D341Med (cell line): Measurements from ENCODE around the gene UGDH.
"Not testable (repeated sequence)": the region's sequence is repeated elsewhere in the genome, so short reads cannot be mapped to it uniquely, and the experiment has no call there.

Experiments used
- DNase-seq: peaks from one replicate; pipeline ENCODE4 v3.0.0; 2012; ENCODE audit warnings: low spot score

Gene UGDH

DNA sequence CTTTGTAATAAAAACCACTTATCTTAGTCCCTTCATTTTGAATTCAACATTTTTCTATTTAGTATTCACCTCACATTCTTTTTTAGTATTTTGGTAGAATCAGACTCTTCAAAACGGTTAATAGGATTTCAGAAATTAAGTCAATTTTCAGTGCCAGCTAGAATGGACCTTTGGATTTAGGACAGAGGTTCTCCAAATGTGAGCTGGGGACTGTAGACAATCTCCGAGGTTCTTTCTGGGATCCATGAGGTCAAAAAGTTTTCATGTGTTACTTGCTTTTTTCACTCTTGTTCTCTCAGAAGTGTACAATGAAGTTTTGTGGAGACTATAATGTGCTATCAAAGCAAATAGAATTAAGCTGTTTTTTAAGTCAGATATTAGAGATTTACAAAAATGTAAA lies 2.3 kb upstream of the UGDH start:
- DNase-seq, result no peak

DNA sequence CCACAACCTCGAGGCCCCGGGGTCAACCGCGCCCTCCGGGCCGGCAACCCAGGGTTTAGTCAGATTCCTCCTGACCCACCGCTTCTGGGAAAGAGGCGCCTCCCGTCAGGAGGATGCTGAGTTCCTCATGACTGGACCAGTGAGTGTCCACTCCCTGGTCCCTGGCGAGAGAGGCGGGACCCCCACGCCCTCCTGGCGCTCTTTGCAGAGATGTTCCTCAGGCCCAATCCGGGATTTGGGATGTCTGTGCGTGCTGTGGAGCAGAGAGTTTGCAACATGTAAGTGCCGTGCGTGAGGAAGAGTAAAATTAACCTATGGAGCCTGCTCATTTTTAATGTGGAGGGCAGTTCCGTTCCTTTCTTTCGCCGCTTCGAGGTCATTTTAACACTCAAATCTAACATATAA lies 824 bp upstream of the UGDH start:
- DNase-seq, result no peak

DNA sequence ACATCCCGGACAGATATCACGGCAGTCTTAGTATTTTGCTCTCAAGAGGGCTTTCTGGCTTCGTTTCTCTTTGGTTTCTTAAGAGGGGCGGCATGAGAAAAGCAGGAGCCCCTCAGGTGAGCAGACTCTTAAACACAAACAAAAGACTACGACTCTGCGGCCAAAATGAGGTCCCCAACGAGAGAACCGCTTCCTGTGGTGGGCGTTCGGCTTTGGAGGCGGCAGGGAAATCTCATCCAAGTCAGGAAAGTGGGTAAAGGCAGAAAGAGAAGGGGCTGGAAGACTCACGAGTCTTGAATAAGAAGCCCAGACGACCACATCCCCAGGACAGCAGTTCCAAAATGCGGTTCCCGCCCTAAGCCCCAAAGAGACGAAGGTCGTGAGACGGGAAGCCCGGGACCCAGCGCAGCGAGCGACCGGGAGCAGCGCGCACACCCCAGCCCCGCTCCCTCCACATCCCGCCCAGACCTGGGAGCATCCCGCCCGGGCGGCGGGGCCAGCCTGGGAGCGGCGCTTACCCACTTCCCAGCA lies 409 bp downstream of the UGDH start:
- no peak for DNase-seq

DNA sequence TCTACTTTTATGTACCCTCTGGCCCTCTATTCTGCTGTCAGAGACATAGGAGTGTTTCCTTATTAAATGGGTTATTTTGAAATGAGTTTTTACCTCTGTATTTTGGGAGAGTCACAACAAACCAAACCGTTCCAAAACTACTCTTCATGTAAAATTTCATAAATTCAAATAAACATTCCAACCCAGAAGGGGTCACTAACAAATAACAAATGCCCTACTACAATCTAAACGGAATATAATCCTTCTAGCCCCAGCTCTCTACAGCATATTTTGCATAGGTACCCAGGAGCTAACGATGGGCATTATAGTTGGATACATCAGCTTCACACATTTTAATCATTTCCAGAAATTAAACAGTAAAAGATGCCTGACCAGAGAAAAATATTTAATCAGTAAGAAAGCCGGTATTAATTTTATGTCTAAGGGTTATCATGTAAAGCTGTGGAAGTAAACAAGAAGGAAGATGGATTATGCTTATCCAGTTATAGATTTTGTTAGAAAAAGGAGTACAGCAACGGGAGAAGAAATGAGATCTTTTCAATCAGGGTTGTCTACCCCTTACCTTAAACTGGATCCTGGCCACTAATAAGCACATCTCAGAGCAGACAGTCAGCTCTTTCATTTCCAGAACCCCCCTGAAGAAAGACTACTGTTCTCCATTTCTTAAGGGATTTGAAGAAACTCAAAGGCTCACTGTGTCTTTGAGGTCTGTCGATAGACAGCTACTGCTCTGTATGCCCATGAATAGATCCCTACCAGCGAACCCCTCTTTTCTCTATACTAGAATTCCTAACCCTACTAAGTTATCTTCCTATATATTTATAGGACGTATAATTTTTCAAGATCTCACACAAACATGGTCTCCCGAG lies 1.2 kb downstream of the UGDH start:
- DNase-seq, result no peak

DNA sequence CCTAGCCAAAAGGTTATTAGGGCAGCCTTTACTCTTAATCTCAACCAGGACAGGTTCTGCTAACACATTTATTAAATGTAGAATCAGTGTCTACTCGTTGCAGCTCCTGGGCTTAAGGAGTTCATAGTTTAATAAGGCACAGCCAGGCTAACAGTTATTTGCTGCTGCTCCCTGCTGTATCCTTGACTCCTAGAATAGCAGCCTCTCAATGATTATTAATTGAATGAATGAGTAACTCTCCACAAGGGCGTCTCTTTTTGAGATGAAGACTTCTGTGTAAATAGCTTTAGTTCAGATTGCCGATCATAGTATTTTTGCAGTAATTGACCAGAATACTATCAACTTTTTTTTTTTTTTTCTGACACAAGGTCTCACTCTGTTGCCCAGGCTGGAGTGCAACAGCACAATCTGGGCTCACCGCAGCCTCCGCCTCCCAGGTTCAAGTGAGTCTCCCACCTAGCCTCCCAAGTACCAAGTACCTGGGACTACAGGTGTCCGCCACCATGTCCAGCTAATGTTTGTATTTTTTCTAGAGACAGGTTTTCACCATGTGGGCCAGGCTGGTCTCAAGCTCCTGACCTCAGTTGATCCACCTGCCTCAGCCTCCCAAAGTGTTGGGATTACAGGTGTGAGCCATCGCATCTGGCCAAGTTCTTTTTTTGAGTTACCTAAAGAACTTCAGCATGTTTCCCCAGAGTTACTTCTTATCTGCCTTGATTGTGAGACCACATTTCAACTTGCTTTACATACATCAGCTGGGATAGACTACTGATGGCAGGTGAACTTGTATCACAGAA lies 2.9 kb downstream of the UGDH start:
- no peak for DNase-seq

DNA sequence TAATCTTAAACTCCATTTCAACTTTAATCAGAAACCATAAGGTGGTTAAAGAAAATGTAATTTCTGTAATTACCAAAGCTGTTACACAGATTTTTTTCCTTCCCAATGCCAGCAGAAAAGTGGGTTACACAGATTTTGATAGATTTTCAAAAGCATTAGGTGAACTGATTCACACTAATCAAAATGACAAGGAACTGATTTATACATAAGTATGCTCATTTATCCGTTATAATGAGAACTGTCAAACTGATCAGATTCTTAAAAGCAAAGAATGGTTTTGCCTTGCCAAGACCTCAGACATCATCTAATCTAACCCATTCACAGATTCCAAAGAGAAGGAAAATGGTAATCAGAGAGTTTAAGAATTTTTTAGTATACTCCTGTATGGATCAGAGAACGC lies 5.2 kb downstream of the UGDH start:
- no peak for DNase-seq

DNA sequence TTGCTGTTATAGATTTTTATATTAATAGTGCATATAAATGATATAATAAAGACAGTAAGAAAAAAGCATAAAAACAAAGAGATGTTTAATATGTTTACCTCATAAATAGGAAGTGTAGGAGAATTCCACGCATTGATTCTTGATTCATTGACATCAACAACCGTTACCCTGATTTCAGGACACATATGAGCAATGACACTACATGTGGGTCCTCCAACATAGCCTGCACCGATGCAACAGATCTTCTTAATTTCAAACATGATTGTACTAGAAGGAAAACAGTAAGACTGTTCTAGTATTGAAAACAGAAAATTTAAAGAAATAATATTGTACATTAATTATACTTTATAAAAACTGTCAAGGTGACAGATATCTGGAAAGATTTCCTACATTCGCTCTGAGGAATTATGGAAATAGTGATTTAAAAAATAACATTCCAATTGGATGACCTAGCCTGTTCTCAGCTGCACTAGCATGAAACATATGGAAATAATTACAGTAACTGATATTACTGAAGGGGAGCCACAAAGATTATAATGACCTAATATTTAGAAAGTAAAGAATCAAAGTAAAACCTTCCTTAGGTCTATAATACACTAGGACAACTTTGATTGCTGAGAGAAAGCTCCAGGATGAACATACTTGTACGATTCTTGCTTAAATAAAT lies 5.9 kb downstream of the UGDH start:
- DNase-seq, result no peak

DNA sequence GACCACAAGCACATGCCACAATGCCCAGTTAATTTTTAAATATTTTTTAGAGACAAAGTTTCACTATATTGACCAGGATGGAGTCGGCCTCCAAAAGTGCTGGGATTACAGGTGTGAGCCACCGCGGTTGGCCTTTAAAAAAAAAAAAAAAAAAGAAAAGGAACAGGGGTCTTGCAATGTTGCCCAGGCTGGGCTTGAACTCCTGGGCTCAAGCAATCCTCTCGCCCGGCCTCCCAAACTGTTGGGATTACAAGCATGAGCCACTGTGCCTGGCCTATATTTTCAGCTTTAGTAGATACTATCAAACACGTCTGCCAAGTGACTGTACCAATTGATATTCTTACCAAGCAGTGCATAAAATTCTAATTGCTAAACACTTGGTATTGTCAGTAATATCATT lies 8.8 kb downstream of the UGDH start:
- DNase-seq, result no peak

DNA sequence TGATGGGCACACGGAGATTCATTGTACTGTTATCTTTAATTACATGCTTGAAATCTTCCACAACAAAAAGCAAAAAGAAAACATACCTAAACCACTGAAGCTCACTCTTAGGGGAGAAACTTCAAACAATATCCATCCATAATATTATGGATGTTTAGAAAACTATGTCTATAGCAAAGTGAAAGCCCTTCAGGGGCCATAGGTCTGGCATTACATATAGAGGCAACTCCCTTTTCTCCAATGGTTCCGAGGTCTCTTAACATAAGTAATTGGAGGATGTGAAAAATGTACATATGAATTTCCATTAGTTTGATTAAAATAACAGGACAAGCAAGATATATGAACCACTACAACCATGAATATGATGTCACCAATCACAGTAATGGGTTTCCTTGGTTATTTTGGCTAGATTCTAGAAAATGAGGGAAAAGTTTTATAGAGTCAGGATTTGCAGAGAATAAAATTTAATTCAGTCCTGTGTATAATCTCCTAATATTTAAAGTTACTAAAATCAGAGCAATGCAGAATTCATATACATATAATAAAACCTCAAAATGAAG lies 10.8 kb downstream of the UGDH start:
- DNase-seq, result no peak

DNA sequence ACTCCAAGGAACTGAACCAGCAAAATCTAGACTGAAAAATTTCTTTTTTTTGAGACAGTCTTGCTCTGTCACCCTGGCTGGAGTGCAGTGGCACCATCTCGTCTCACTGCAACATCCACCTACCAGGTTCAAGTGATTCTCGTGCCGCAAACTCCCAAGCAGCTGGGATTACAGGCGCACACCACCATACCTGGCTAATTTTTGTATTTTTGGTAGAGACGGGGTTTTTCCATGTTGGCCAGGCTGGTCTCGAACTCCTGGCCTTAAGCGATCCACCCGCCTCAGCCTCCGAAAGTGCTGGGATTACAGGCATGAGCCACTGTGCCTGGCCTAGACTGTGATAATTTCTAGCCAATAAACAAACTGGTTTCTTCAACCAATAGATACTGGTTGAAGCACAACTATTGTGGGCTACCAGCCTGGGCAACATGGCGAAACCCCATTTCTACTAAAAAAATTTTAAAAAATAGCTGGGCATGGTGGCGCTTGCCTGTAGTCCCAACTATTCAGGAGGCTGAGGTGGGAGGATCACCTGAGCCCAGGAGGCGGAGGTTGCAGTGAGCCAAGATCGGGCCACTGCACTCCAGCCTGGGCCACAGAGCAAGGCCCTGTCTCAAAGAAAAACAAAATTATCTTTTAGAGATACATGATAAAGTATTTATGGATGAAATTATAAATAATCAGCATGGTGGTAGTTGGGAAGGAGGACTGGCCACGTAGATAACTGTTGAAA lies 11.4 kb downstream of the UGDH start:
- not testable (repeated sequence) for DNase-seq

DNA sequence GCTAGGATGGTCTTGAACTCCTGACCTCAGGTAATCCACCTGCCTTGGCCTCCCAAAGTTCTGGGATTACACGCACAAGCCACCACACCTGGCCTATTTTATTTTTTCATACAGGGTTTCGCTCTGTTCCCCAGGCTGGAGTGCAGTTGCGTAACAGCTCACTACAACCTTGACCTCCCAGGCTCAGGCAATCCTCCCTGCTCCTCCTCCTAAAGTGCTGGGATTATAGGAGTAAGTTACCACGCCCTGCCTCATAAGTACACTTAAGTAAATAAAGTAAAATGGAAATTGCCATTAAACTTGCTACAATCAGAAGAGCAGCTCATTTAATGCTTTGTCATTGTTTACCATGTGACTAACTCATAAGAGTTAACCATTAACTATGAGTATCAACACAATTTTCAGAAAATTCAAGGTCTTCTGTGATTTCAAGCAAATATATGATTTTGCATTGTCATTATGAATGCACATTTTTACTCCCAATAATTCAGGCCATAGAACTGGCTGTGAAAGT lies 12.3 kb downstream of the UGDH start:
- no peak for DNase-seq

DNA sequence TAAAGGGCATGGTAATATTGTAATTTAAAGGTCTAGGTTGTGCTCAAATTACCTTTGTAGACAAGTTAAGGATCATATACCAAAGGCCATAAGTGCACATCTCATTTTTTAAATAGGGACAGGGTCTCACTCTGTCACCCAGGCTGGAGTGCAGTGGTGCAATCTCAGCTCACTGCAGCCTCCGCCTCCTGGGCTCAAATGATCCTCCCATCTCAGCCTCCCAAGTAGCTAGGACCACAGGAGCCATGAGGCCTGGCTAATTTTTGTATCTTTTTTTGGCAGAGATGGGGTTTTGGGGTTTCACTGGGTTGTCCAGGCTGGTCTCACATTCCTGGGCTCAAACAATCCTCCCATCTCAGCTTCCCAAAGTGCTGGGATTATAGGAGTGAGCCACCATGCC lies 13.0 kb downstream of the UGDH start:
- not testable (repeated sequence) for DNase-seq

DNA sequence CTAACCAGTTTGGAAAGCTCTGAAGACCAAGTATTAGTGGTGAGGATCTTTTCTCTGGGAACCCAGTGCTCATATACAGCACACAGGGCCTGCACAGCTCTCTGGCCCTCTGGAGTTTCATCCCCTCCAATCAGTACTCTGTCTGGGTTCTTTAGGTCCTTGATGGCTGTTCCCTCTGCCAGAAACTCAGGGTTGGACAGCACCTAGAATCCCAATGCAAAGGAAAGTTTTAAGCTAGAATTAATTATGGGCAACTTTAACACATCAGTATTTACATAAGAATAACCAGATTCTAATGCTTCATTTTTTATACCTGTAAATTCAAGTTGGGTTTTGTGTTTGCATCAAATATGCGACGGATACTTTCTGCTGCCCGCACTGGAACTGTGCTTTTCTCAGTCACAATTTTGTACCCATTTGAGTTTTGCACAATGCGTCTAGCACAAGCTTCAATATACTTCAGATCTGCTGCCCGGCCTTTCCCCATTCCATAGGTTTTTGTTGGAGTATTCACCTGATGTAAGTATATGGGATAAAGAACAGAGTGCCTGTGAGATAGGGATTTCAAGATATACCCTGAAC lies 16.8 kb downstream of the UGDH start:
- DNase-seq, result no peak

DNA sequence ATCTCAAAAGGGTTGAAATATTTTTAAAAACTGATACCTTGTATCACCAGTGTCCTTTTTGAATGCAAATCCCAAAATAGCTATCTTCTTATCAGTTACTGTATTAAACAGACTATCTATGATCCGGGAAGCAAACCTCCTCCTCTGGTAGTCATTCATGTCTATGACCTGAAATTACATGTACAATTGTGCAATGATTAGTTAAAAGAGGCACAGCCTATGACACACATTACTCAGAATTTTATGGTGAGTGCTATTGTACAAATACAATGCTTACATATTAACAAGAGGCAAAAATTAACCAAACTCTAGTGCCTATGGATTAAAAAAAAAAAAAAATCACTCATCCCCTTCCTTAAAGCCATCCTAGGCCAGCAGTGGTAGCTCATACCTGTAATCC lies 21.7 kb downstream of the UGDH start:
- no peak for DNase-seq

DNA sequence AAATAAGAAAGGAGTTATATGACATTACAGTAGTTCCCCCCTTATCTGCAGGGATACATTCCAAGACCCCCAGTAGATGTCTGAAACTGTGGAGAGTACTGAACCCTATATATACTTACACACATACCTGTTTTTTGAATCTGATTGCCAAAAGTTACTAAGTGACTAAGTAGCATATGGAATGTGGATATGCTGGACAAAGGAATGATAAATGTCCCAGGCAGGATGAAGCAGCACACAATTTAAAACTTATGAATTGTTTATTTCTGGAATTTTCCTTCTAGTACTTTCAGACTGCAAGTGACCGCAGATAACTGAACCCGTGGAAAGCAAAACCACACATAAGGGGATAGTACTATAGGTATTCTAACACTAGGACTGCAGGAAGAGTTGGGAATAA lies 22.7 kb downstream of the UGDH start:
- no peak for DNase-seq

DNA sequence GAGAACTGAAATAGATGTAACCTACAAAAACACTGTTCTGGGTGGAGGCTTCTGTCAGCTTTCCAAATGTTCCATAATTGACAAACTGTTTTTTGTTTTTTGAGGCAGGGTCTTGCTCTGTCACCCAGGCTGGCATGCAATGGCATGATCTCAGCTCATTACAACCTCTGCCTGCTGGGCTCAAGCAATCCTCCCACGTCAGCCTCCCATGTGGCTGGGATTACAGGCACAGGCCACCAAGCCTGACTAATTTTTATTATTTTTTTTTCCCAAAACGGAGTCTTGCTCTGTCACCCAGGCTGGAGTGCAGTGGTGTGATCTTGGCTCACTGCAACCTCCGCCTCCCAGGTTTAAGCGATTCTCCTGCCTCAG lies 24.6 kb downstream of the UGDH start:
- DNase-seq, result not testable (repeated sequence)

DNA sequence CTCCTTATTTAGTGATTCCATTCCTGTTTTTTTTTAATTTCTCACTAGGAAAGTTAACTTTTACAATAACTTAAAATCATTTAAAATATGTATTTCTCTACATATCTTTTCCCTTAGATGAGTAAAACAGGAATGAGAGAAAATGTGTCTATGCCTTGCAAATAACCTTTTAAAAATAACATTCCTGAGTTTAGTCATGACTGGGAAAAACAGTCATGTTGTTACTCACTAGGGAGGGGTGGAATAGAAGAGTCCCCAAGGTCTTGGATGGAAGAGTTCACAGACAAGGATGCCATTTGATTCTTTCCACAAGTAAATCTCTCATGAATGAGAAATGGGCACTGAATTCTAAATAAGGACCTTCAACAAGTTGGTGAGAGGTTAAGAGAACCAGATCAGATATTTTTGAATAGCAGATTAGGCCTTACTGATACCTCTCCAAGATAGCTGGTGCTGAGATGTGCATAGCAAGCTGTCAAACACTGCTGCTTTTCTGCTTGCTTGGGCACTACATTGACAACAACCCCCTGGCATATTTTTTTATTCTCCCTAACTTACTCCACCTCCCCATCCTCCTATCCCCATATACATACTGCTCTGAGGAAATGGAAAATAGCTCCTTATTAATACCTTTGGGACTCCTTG lies 25.1 kb downstream of the UGDH start:
- no peak for DNase-seq

DNA sequence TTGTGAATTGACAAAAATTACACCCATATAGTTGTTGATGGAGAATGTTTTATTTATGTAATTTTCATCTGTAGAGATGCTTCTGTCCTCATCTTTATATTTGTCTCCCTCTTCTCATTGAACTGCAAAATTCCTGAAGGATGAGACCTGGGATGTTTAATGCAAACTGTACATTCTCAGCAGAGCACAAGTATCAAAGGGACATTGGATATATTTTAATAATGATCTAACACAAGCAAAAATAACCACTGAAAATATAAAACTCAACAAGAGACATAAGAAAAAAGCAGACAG lies 28.6 kb downstream of the UGDH start:
- DNase-seq, result no peak

DNA sequence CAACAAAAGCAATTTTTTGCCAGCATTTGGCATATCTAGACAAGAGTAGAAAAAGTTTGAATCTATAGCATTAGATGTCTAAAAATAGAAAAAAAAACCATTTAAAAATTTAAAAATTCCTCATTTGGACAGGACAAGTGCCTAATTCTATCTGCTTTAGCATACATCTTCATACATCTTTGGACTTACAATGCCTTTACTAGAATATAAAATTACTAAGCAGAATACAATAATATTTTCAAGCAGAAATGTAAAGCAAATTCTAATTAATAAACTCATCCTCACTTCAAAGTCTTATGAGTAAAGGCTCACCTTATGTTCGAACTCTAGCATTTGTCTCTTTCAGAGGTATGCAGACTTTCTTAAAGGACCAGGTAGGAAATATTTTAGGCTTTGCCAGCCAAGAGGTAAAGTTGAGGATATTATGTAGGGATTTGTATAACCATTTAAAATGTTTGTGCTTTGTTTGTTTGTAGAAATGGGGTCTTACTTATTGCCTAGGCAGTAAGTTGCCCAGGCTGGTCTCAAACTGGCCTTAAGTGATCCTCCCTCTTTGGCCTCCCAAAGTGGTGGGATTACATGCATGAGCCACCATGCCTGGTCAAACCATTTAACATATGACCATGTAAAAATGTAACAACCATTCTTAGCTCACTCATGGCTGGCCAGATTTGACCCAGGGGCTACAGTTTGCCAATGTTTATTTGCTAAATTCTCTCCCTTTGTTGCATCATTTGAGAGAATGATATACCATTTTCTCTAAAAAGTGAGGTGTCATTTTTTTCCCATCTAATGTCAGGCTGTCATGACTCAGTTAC lies 29.1 kb downstream of the UGDH start:
- no peak for DNase-seq
